GM23338 (cell line): ENCODE data around the gene FGF1. TPM values are rescaled to one million over a fixed set of nuclear protein-coding genes. Genes with fewer than 3 reads are reported as not detected.
A peak's percentile ranks its signal among the peaks of the same experiment; 100 is the strongest.

Experiments
- ATAC-seq: fragments of 200-7000 bp; cut with Tn5 transposase; 3 replicates; pipeline ENCODE4 v1.9.1; 2020
- DNase-seq: peaks from one replicate; pipeline ENCODE4 v3.0.0-alpha.2; 2015; ENCODE audit warnings: low spot score
- H2AFZ ChIP-seq: fragments of 200-600 bp; sonication (generic); 2 replicates; pipeline ENCODE4 v1.8.0; 2016; ENCODE audit warnings: antibody characterized with exemption, mild to moderate bottlenecking, moderate library complexity
- H3F3A ChIP-seq: fragments of 200-600 bp; sonication (generic); replicated peaks from 2 replicates; pipeline ENCODE4 v1.8.0; 2017; ENCODE audit warnings: antibody characterized with exemption, mixed run types, low read depth
- H3K27ac ChIP-seq: fragments of 200-600 bp; sonication (generic); 2 replicates; pipeline ENCODE4 v1.6.1; 2016; ENCODE audit warnings: low read depth
- H3K27me3 ChIP-seq: fragments of 200-600 bp; sonication (generic); 2 replicates; pipeline ENCODE4 v1.8.0; 2016; ENCODE audit warnings: mild to moderate bottlenecking, mixed run types, moderate library complexity; ENCODE audit not compliant: insufficient read depth
- H3K36me3 ChIP-seq: fragments of 200-600 bp; sonication (generic); 2 replicates; pipeline ENCODE4 v1.8.0; 2016; ENCODE audit warnings: mild to moderate bottlenecking; ENCODE audit not compliant: insufficient read depth
- H3K4me1 ChIP-seq: fragments of 200-600 bp; sonication (generic); 2 replicates; pipeline ENCODE4 v1.8.0; 2016; ENCODE audit warnings: mild to moderate bottlenecking, moderate library complexity; ENCODE audit not compliant: insufficient read depth
- H3K4me2 ChIP-seq: fragments of 200-600 bp; sonication (generic); 2 replicates; pipeline ENCODE4 v1.7.1; 2017; ENCODE audit warnings: mixed run types
- H3K4me3 ChIP-seq: fragments of 200-600 bp; sonication (generic); 2 replicates; pipeline ENCODE4 v1.6.1; 2016; ENCODE audit warnings: mixed run types
- H3K79me2 ChIP-seq: fragments of 200-600 bp; sonication (generic); replicated peaks from 2 replicates; pipeline ENCODE4 v1.8.0; 2017; ENCODE audit warnings: mild to moderate bottlenecking; ENCODE audit not compliant: insufficient read depth
- H3K9me2 ChIP-seq: fragments of 200-600 bp; sonication (generic); 2 replicates; pipeline ENCODE4 v1.8.0; 2017; ENCODE audit not compliant: insufficient read depth
- H4K20me1 ChIP-seq: fragments of 200-600 bp; sonication (generic); replicated peaks from 2 replicates; pipeline ENCODE4 v1.8.0; 2017; ENCODE audit warnings: mild to moderate bottlenecking; ENCODE audit not compliant: insufficient read depth
- H3K27ac Mint-ChIP-seq: 2 replicates; pipeline ENCODE4 v1.8.0; 2020; ENCODE audit warnings: inconsistent platforms, mild to moderate bottlenecking, moderate library complexity, mixed read lengths
- H3K27me3 Mint-ChIP-seq: 3 replicates; pipeline ENCODE4 v1.8.0; 2022; ENCODE audit warnings: low read depth, mild to moderate bottlenecking, moderate library complexity, mixed read lengths, inconsistent platforms; ENCODE audit not compliant: insufficient read depth, poor library complexity
- H3K36me3 Mint-ChIP-seq: 3 replicates; pipeline ENCODE4 v1.8.0; 2021; ENCODE audit warnings: low read depth, mild to moderate bottlenecking, inconsistent platforms, moderate library complexity, mixed read lengths
- H3K4me1 Mint-ChIP-seq: 3 replicates; pipeline ENCODE4 v1.8.0; 2020; ENCODE audit warnings: mild to moderate bottlenecking, inconsistent platforms, mixed read lengths
- H3K4me3 Mint-ChIP-seq: 3 replicates; pipeline ENCODE4 v1.8.0; 2021; ENCODE audit warnings: moderate library complexity, mild to moderate bottlenecking, inconsistent platforms, mixed read lengths
- H3K9me3 Mint-ChIP-seq: 3 replicates; pipeline ENCODE4 v1.8.0; 2020; ENCODE audit warnings: moderate library complexity, mild to moderate bottlenecking, inconsistent platforms, mixed read lengths
- CREB1 ChIP-seq: fragments of 250-450 bp; sonication (Bioruptor Pico); IDR thresholded peaks from 2 replicates; pipeline ENCODE4 v1.5.0; 2020; ENCODE audit warnings: low read depth, mild to moderate bottlenecking, moderate library complexity
- EZH2 ChIP-seq: fragments of 200-600 bp; sonication (generic); IDR thresholded peaks from one replicate; pipeline ENCODE4 v1.8.0; 2017; ENCODE audit warnings: antibody characterized with exemption, mild to moderate bottlenecking, low read depth; ENCODE audit not compliant: unreplicated experiment
- EZH2phosphoT487 ChIP-seq: fragments of 200-600 bp; sonication (generic); IDR thresholded peaks from one replicate; pipeline ENCODE4 v1.8.1; 2018; ENCODE audit warnings: antibody characterized with exemption; ENCODE audit not compliant: unreplicated experiment
- JUNB ChIP-seq: IDR thresholded peaks from one replicate; pipeline ENCODE4 v1.6.1; 2016; ENCODE audit warnings: antibody characterized with exemption; ENCODE audit not compliant: unreplicated experiment
- NANOG ChIP-seq: IDR thresholded peaks from 2 replicates; pipeline ENCODE4 v1.6.1; 2016; ENCODE audit warnings: antibody characterized with exemption, borderline replicate concordance
- polyA plus RNA-seq: library from polyadenylated mRNA; unstranded; fragments of >200 nt; fragmentation: Nextera tagmentation; extraction: Ambion mirVana; gene quantifications from 2 replicates; pipeline ENCODE4 v1.2.1, GENCODE V29; 2016
- total RNA-seq: library from RNA; depleted of rRNA; stranded (reverse); fragments of >200 nt; shearing (Covaris generic); gene quantifications from 2 replicates; pipeline ENCODE4 v1.2.3, GENCODE V29; 2014
- TF ChIP-seq, protein P1 (sequence below), 2 experiments: fragments of 200-600 bp in 1 of 2; sonication (generic) in 1 of 2; conservative IDR thresholded peaks; 2 replicates each; pipeline versions ENCODE4 v1.5.1 to v1.6.1; 2016 to 2017; ENCODE audit warnings: antibody characterized with exemption in 2 of 2, low read depth in 2 of 2, mild to moderate bottlenecking in 2 of 2, moderate library complexity in 1 of 2
- TF ChIP-seq, protein P2 (sequence below): IDR thresholded peaks from one replicate; pipeline ENCODE4 v1.6.1; 2018; ENCODE audit warnings: antibody characterized with exemption; ENCODE audit not compliant: unreplicated experiment
- TF ChIP-seq, protein P3 (sequence below): fragments of 250-450 bp; sonication (Bioruptor Pico); IDR thresholded peaks from 2 replicates; pipeline ENCODE4 v1.5.0; 2020; ENCODE audit warnings: mild to moderate bottlenecking, moderate library complexity

The FGF1 gene
- total and polyA plus RNA-seq, 2 experiments from 2014 or later = 0.21 to 0.34 TPM

DNA sequence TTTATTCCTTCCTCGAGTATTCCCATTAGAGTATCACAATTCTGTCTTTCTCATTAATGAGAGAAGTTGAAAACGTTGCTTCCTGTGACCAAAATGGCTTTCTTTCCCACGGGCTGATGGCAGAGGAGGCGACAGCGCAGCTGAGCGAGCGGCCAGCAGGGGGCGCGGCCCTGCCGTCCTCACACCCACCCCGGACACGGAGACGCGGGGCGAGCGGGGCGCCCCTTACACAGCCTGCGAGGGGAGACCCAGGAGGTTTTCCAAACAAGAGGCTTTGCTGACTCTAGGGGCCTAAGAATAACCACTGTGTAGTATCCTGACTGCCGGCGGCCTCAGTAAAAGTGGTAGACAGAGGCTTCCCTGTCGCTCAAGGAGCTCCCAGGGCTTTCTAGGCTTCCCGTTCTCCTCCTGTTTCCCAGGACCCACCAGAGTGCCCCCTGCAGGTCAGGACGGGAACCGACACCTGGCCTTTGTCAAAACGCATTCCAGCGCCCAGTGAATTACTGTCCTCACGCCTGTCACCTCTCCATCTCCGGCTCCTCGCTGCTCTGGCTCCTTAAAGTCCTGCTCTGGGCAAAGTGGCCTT is 27.3 kb upstream of the FGF1 start:
- ATAC-seq = peak; percentile 82
- Mint-ChIP-seq H3K27ac (no peak overlapping the region), H3K9me3 (peaks cover 20% of the 10 kb centered on the region), H3K27me3 (peaks cover 13% of the 10 kb centered on the region), H3K36me3 (peaks cover 41% of the 10 kb centered on the region), H3K4me3 (peak overlapping the region; percentile 63; the same call in 2 of the 3 replicates), H3K4me1 (peaks cover 41% of the 10 kb centered on the region)
- peaks cover 40% of the 10 kb centered on the region for H3K79me2 ChIP-seq
- no peaks in the 10 kb centered on the region for H3K9me2 ChIP-seq
- no peak overlapping the region for H2AFZ ChIP-seq
- H3F3A ChIP-seq = peaks cover 36% of the 10 kb centered on the region
- peaks cover 23% of the 10 kb centered on the region; the same call in 1 of the 2 replicates for H4K20me1 ChIP-seq
- peaks cover 54% of the 10 kb centered on the region for H3K4me1 ChIP-seq
- H3K36me3 ChIP-seq = peaks cover 26% of the 10 kb centered on the region
- H3K4me3 ChIP-seq = peak overlapping the region; percentile 50
- peak overlapping the region; percentile 89 for H3K27ac ChIP-seq
- no peaks in the 10 kb centered on the region for H3K27me3 ChIP-seq
- DNase-seq = peak; percentile 96
- peak overlapping the region; percentile 61; the same call in 1 of the 2 replicates for H3K4me2 ChIP-seq
- peak; percentile 20; the same call in 1 of the 2 replicates for TF ChIP-seq CREB1 (CRISPR knock-in tag)
- TF ChIP-seq, protein P1, sequence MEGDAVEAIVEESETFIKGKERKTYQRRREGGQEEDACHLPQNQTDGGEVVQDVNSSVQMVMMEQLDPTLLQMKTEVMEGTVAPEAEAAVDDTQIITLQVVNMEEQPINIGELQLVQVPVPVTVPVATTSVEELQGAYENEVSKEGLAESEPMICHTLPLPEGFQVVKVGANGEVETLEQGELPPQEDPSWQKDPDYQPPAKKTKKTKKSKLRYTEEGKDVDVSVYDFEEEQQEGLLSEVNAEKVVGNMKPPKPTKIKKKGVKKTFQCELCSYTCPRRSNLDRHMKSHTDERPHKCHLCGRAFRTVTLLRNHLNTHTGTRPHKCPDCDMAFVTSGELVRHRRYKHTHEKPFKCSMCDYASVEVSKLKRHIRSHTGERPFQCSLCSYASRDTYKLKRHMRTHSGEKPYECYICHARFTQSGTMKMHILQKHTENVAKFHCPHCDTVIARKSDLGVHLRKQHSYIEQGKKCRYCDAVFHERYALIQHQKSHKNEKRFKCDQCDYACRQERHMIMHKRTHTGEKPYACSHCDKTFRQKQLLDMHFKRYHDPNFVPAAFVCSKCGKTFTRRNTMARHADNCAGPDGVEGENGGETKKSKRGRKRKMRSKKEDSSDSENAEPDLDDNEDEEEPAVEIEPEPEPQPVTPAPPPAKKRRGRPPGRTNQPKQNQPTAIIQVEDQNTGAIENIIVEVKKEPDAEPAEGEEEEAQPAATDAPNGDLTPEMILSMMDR (conservative IDR thresholded peaks at IDR 0.05; ENCODE audit: low read depth in 2 of 2) = peak; percentile 86 to 100
- no peak for TF ChIP-seq JUNB
- TF ChIP-seq EZH2phosphoT487 = no peak
- TF ChIP-seq, protein P2, sequence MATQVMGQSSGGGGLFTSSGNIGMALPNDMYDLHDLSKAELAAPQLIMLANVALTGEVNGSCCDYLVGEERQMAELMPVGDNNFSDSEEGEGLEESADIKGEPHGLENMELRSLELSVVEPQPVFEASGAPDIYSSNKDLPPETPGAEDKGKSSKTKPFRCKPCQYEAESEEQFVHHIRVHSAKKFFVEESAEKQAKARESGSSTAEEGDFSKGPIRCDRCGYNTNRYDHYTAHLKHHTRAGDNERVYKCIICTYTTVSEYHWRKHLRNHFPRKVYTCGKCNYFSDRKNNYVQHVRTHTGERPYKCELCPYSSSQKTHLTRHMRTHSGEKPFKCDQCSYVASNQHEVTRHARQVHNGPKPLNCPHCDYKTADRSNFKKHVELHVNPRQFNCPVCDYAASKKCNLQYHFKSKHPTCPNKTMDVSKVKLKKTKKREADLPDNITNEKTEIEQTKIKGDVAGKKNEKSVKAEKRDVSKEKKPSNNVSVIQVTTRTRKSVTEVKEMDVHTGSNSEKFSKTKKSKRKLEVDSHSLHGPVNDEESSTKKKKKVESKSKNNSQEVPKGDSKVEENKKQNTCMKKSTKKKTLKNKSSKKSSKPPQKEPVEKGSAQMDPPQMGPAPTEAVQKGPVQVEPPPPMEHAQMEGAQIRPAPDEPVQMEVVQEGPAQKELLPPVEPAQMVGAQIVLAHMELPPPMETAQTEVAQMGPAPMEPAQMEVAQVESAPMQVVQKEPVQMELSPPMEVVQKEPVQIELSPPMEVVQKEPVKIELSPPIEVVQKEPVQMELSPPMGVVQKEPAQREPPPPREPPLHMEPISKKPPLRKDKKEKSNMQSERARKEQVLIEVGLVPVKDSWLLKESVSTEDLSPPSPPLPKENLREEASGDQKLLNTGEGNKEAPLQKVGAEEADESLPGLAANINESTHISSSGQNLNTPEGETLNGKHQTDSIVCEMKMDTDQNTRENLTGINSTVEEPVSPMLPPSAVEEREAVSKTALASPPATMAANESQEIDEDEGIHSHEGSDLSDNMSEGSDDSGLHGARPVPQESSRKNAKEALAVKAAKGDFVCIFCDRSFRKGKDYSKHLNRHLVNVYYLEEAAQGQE = no peak
- TF ChIP-seq, protein P3, sequence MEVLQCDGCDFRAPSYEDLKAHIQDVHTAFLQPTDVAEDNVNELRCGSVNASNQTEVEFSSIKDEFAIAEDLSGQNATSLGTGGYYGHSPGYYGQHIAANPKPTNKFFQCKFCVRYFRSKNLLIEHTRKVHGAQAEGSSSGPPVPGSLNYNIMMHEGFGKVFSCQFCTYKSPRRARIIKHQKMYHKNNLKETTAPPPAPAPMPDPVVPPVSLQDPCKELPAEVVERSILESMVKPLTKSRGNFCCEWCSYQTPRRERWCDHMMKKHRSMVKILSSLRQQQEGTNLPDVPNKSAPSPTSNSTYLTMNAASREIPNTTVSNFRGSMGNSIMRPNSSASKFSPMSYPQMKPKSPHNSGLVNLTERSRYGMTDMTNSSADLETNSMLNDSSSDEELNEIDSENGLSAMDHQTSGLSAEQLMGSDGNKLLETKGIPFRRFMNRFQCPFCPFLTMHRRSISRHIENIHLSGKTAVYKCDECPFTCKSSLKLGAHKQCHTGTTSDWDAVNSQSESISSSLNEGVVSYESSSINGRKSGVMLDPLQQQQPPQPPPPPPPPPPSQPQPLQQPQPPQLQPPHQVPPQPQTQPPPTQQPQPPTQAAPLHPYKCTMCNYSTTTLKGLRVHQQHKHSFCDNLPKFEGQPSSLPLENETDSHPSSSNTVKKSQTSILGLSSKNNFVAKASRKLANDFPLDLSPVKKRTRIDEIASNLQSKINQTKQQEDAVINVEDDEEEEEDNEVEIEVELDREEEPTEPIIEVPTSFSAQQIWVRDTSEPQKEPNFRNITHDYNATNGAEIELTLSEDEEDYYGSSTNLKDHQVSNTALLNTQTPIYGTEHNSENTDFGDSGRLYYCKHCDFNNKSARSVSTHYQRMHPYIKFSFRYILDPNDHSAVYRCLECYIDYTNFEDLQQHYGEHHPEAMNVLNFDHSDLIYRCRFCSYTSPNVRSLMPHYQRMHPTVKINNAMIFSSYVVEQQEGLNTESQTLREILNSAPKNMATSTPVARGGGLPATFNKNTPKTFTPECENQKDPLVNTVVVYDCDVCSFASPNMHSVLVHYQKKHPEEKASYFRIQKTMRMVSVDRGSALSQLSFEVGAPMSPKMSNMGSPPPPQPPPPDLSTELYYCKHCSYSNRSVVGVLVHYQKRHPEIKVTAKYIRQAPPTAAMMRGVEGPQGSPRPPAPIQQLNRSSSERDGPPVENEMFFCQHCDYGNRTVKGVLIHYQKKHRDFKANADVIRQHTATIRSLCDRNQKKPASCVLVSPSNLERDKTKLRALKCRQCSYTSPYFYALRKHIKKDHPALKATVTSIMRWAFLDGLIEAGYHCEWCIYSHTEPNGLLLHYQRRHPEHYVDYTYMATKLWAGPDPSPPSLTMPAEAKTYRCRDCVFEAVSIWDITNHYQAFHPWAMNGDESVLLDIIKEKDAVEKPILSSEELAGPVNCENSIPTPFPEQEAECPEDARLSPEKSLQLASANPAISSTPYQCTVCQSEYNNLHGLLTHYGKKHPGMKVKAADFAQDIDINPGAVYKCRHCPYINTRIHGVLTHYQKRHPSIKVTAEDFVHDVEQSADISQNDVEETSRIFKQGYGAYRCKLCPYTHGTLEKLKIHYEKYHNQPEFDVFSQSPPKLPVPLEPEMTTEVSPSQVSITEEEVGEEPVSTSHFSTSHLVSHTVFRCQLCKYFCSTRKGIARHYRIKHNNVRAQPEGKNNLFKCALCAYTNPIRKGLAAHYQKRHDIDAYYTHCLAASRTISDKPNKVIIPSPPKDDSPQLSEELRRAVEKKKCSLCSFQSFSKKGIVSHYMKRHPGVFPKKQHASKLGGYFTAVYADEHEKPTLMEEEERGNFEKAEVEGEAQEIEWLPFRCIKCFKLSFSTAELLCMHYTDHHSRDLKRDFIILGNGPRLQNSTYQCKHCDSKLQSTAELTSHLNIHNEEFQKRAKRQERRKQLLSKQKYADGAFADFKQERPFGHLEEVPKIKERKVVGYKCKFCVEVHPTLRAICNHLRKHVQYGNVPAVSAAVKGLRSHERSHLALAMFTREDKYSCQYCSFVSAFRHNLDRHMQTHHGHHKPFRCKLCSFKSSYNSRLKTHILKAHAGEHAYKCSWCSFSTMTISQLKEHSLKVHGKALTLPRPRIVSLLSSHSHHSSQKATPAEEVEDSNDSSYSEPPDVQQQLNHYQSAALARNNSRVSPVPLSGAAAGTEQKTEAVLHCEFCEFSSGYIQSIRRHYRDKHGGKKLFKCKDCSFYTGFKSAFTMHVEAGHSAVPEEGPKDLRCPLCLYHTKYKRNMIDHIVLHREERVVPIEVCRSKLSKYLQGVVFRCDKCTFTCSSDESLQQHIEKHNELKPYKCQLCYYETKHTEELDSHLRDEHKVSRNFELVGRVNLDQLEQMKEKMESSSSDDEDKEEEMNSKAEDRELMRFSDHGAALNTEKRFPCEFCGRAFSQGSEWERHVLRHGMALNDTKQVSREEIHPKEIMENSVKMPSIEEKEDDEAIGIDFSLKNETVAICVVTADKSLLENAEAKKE (CRISPR knock-in tag) = no peak
- no peak for TF ChIP-seq NANOG
- TF ChIP-seq EZH2 = no peak
